CD4-positive, alpha-beta memory T cell (primary cell): ENCODE results near the gene TRAPPC2. TPM values are rescaled to one million over a fixed set of nuclear protein-coding genes. Genes with fewer than 3 reads are reported as not detected.

Experiments used
- CTCF ChIA-PET: fragments of 350-600 bp; sonication (Branson Sonifier 250); formaldehyde crosslinking; loops from one replicate; lab custom pipeline; 2021; ENCODE audit warnings: inconsistent platforms; ENCODE audit not compliant: partially characterized antibody; lab: Charles Lee
- POLR2A ChIA-PET: fragments of 350-600 bp; sonication (Branson Sonifier 250); formaldehyde crosslinking; loops from one replicate; lab custom pipeline; 2021; ENCODE audit not compliant: partially characterized antibody; lab: Charles Lee
- DNase-seq, 5 donors: peaks; one replicate each; pipeline versions ENCODE4 v3.0.0 to v3.0.0-alpha.2; 2020 to 2022; ENCODE audit warnings: mixed read lengths in 1 of 5
- H3K27ac ChIP-seq: one replicate; pipeline ENCODE4 v1.7.0; 2013; ENCODE audit warnings: low read depth, low read length
- H3K27me3 ChIP-seq: 2 replicates; pipeline ENCODE4 v1.7.0; 2013; ENCODE audit warnings: mild to moderate bottlenecking, low read length, moderate library complexity; ENCODE audit not compliant: insufficient read depth
- H3K36me3 ChIP-seq: 2 replicates; pipeline ENCODE4 v1.7.0; 2013; ENCODE audit warnings: mild to moderate bottlenecking, low read length, moderate library complexity; ENCODE audit not compliant: insufficient read depth
- H3K4me1 ChIP-seq: 2 replicates; pipeline ENCODE4 v1.7.0; 2013; ENCODE audit warnings: mild to moderate bottlenecking, low read length, moderate library complexity; ENCODE audit not compliant: insufficient read depth
- H3K4me3 ChIP-seq, 2 donors: one replicate each; pipeline ENCODE4 v1.7.0; 2013; ENCODE audit warnings: low read length in 2 of 2, mild to moderate bottlenecking in 1 of 2
- H3K9me3 ChIP-seq, 2 donors: one replicate each; pipeline ENCODE4 v1.7.0; 2013; ENCODE audit warnings: low read length in 2 of 2, control low read depth in 1 of 2; ENCODE audit not compliant: control insufficient read depth in 1 of 2
- H3K27ac Mint-ChIP-seq, 7 donors: one replicate each; pipeline ENCODE4 v1.8.0; 2020 to 2021; ENCODE audit warnings: mixed read lengths in 7 of 7, mild to moderate bottlenecking in 6 of 7, inconsistent platforms in 3 of 7, moderate library complexity in 3 of 7
- H3K27me3 Mint-ChIP-seq, 2 donors: one replicate each; pipeline ENCODE4 v1.8.0; 2020 to 2021; ENCODE audit warnings: mixed read lengths in 2 of 2
- H3K36me3 Mint-ChIP-seq, 2 donors: one replicate each; pipeline ENCODE4 v1.8.0; 2020 to 2021; ENCODE audit warnings: mixed read lengths in 2 of 2, inconsistent platforms in 1 of 2, mild to moderate bottlenecking in 1 of 2
- H3K4me1 Mint-ChIP-seq, 4 donors: one replicate each; pipeline ENCODE4 v1.8.0; 2020 to 2021; ENCODE audit warnings: mixed read lengths in 4 of 4, mild to moderate bottlenecking in 1 of 4
- H3K4me3 Mint-ChIP-seq, 8 donors: one replicate each; pipeline ENCODE4 v1.8.0; 2020 to 2021; ENCODE audit warnings: mixed read lengths in 8 of 8, mild to moderate bottlenecking in 7 of 8, moderate library complexity in 6 of 8, inconsistent platforms in 3 of 8
- H3K9me3 Mint-ChIP-seq, 8 donors: one replicate each; pipeline ENCODE4 v1.8.0; 2020 to 2021; ENCODE audit warnings: mixed read lengths in 8 of 8, mild to moderate bottlenecking in 5 of 8, inconsistent platforms in 3 of 8, moderate library complexity in 1 of 8
- intact Hi-C: fragments of 100-400 bp; cut with micrococcal nuclease; formaldehyde crosslinking; loops from one replicate; pipeline ENCODE4 v1.15.1; 2023
- polyA plus RNA-seq, 2 donors: library from polyadenylated mRNA; unstranded; fragments of 300-500 nt; fragmentation: Illumina TruSeq; gene quantifications; one replicate each; pipeline ENCODE4 v1.2.3, GENCODE V29; 2021
- total RNA-seq, 2 experiments: library from RNA; stranded (reverse); gene quantifications; one replicate each; pipeline ENCODE4 v1.2.3, GENCODE V29; 2021

The TRAPPC2 gene
- total and polyA plus RNA-seq, 4 experiments from 2014 or later = 33.1 to 45.9 (median 38.1) TPM

DNA sequence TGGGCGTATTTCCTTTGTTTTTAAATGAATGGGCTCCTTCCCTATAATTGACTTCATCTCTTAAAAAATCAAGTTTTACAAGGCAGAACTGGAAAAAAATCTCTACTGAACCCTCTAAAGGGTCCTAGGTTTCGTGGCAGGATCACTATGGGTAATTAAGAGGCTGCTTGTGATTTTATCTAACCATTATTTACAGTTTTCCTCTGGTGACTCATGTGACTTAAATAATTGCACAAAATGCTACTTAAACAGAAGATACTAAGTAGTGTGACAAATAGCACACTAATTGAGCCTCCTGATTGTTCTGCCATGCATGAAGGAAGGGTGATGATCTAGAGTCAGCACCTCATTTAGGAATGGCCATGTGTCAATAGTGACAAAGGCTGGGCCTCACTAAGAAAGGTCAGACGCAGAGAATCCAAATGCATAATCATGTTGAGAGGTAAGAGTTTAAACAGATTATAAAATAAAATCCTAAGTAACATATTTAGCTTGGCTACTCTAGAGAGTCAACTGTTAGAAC, 35.7 kb upstream of the TRAPPC2 start:
- no peaks in the 10 kb centered on the region for H3K9me3 Mint-ChIP-seq
- H3K27me3 ChIP-seq = no peaks in the 10 kb centered on the region
- no peak overlapping the region for H3K27ac ChIP-seq
- H3K9me3 ChIP-seq = no peaks in the 10 kb centered on the region
- peaks cover 4% of the 10 kb centered on the region for H3K4me1 ChIP-seq
- H3K36me3 ChIP-seq = peaks cover 27% of the 10 kb centered on the region
- intact Hi-C loops = no loop called here
- no peak overlapping the region for H3K4me3 ChIP-seq
- H3K4me1 Mint-ChIP-seq = peaks cover 0 to 4% (median 2%) of the 10 kb centered on the region in 4 donors
- H3K36me3 Mint-ChIP-seq = peaks cover 54 to 76% of the 10 kb centered on the region in 2 donors
- DNase-seq = no peak
- ChIA-PET CTCF (no interaction called here), POLR2A (interaction anchor here (0.6 kb wide), 1 partner anchor 36 kb away, joined by 3 read pairs; the partner anchor contains the start of genes OFD1 and TRAPPC2)
- no peaks in the 10 kb centered on the region for H3K27me3 Mint-ChIP-seq
- H3K27ac Mint-ChIP-seq = peak overlapping the region in 2 of 7 donors; percentile 40 to 69
- no peak overlapping the region for H3K4me3 Mint-ChIP-seq

DNA sequence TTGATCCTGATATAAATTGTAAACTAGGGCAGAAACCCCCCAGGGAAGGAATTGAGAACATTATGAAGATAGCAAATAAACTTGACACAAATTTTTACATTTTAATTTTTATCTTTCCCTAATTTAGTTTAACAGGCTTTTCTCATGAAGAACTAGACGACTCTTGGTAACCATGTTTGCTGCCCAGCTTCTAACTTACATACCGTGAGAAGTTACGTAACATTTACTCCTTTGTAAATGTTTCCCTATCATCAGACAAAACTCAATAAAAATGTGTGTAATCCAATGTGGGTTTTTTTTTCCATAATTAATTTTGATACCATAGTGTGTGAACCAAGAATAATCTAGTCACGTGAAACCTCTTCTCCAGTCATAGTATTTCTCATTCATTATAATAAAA, 34.5 kb upstream of the TRAPPC2 start:
- H3K27me3 ChIP-seq = no peaks in the 10 kb centered on the region
- H3K4me1 ChIP-seq = peaks cover 4% of the 10 kb centered on the region
- peaks cover 36% of the 10 kb centered on the region for H3K36me3 ChIP-seq
- H3K4me3 Mint-ChIP-seq = no peak overlapping the region
- no peaks in the 10 kb centered on the region for H3K9me3 Mint-ChIP-seq
- no peak overlapping the region for H3K27ac Mint-ChIP-seq
- ChIA-PET POLR2A (no interaction called here), CTCF (no interaction called here)
- no peaks in the 10 kb centered on the region for H3K9me3 ChIP-seq
- H3K36me3 Mint-ChIP-seq = peaks cover 47 to 71% of the 10 kb centered on the region in 2 donors
- peaks cover 0 to 4% (median 2%) of the 10 kb centered on the region in 4 donors for H3K4me1 Mint-ChIP-seq
- intact Hi-C loops = no loop called here
- H3K27me3 Mint-ChIP-seq = no peaks in the 10 kb centered on the region
- no peak for DNase-seq
- no peak overlapping the region for H3K4me3 ChIP-seq
- no peak overlapping the region for H3K27ac ChIP-seq

DNA sequence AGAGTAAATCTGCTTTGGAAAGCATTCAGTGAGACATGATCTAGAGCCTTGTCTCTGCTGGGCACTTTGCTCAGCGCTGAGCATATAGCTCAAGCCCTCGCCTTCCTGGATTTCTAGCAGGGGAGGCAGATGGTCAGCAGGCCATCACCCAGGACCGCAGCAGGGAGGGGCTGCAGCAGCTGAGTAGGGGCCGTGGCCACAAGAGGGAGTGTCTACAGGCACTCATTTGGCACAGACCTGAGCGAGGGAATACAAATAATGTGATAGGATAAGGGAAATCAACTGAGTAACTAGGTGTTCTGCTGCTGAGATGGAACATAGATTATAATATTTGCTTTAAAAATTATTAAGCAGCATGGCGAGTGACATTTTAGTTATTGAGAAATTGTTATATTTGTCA, 30.3 kb upstream of the TRAPPC2 start:
- Histone ChIP-seq H3K27ac (no peak overlapping the region), H3K4me3 (no peak overlapping the region), H3K9me3 (no peaks in the 10 kb centered on the region), H3K36me3 (peaks cover 57% of the 10 kb centered on the region), H3K4me1 (no peaks in the 10 kb centered on the region), H3K27me3 (no peaks in the 10 kb centered on the region)
- no peak overlapping the region for H3K4me3 Mint-ChIP-seq
- H3K27ac Mint-ChIP-seq = peak overlapping the region in 1 of 7 donors; percentile 53
- no peaks in the 10 kb centered on the region for H3K9me3 Mint-ChIP-seq
- H3K36me3 Mint-ChIP-seq = peaks cover 64 to 70% of the 10 kb centered on the region in 2 donors
- no peaks in the 10 kb centered on the region for H3K27me3 Mint-ChIP-seq
- POLR2A ChIA-PET = no interaction called here
- H3K4me1 Mint-ChIP-seq = peaks cover 0 to 5% (median under 1%) of the 10 kb centered on the region in 4 donors
- no peak for DNase-seq
- intact Hi-C loops = no loop called here
- CTCF ChIA-PET = no interaction called here

DNA sequence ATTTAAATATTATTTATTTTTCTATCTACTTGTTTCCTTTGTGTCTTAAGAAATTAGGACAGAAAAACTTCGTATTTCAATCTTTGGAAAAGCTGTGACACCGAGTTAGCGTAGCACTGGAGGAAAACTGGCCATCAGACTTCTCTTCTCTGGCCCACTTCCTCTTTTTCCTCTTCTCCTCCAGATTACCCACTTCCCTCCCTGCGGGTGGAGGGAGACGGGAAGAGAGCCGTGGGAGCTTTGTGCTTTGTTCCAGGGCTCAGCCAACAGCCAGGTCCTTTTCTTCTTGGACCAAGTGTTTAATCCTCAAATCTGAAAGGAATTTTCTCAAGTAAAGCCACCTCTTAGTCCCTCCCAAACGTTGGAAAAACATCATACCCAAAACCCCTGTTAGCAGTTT, 29.9 kb upstream of the TRAPPC2 start:
- Histone ChIP-seq H3K4me3 (no peak overlapping the region), H3K4me1 (no peaks in the 10 kb centered on the region), H3K27me3 (no peaks in the 10 kb centered on the region), H3K27ac (no peak overlapping the region), H3K36me3 (peaks cover 52% of the 10 kb centered on the region), H3K9me3 (no peaks in the 10 kb centered on the region)
- Mint-ChIP-seq H3K27ac (no peak overlapping the region), H3K4me3 (no peak overlapping the region), H3K9me3 (no peaks in the 10 kb centered on the region), H3K27me3 (no peaks in the 10 kb centered on the region), H3K36me3 (peaks cover 62 to 66% of the 10 kb centered on the region in 2 donors), H3K4me1 (peaks cover 0 to 4% (median under 1%) of the 10 kb centered on the region in 4 donors)
- no peak for DNase-seq
- CTCF ChIA-PET = no interaction called here
- intact Hi-C loops = no loop called here
- POLR2A ChIA-PET = no interaction called here

GRCh38 chrX:13763489-13763888, 29.1 kb upstream of the TRAPPC2 start:
- ChIA-PET CTCF (no interaction called here), POLR2A (no interaction called here)
- peaks cover 62% of the 10 kb centered on the region in 2 donors for H3K36me3 Mint-ChIP-seq
- Histone ChIP-seq H3K27me3 (no peaks in the 10 kb centered on the region), H3K4me1 (no peaks in the 10 kb centered on the region), H3K36me3 (peaks cover 56% of the 10 kb centered on the region), H3K4me3 (no peak overlapping the region), H3K27ac (no peak overlapping the region), H3K9me3 (no peaks in the 10 kb centered on the region)
- no peaks in the 10 kb centered on the region for H3K9me3 Mint-ChIP-seq
- no peaks in the 10 kb centered on the region for H3K27me3 Mint-ChIP-seq
- intact Hi-C loops = no loop called here
- H3K4me3 Mint-ChIP-seq = no peak overlapping the region
- DNase-seq = no peak
- peaks cover 0 to 5% (median 0%) of the 10 kb centered on the region in 4 donors for H3K4me1 Mint-ChIP-seq
- peak overlapping the region in 1 of 7 donors; percentile 12 for H3K27ac Mint-ChIP-seq

- H3K4me3 ChIP-seq = no peak overlapping the region
- Mint-ChIP-seq H3K4me3 (no peak overlapping the region), H3K27me3 (no peaks in the 10 kb centered on the region), H3K4me1 (peaks cover 0 to 5% (median 0%) of the 10 kb centered on the region in 4 donors), H3K9me3 (no peaks in the 10 kb centered on the region), H3K27ac (peak overlapping the region in 1 of 7 donors; percentile 29), H3K36me3 (peaks cover 58 to 59% of the 10 kb centered on the region in 2 donors)
- no peaks in the 10 kb centered on the region for H3K27me3 ChIP-seq
- H3K9me3 ChIP-seq = no peaks in the 10 kb centered on the region
- H3K4me1 ChIP-seq = no peaks in the 10 kb centered on the region
- peaks cover 69% of the 10 kb centered on the region for H3K36me3 ChIP-seq
- no peak for DNase-seq
- no peak overlapping the region for H3K27ac ChIP-seq
- intact Hi-C loops = no loop called here
- ChIA-PET CTCF (interaction anchor here (0.6 to 2.4 kb wide), 3 partner anchors 12 to 860 kb away, joined by 3 to 7 read pairs (median 3); no protein-coding TSS in a partner anchor), POLR2A (no interaction called here)
These were observed 27.4 kb upstream of the TRAPPC2 start for GRCh38 chrX:13761606-13762414.

DNA sequence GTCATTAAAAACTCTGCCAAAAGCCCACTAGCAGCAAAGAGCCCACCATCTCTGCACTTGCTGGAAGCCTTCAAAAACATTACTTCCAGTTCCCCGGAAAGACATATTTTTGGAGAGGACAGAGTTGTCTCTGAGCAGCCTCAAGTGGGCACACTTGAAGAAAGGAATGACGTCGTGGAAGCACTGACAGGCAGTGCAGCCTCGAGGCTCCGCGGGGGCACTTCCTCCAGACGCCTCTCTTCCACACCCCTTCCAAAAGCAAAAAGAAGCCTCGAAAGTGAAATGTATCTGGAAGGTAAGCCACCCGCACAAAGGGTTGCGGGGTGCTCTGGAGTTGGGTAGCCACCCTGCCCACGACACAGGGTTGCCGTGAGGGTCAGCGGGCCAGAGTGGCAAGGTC, 26.0 kb upstream of the TRAPPC2 start:
- no peaks in the 10 kb centered on the region for H3K27me3 Mint-ChIP-seq
- H3K27me3 ChIP-seq = no peaks in the 10 kb centered on the region
- CTCF ChIA-PET = interaction anchor here (2.4 kb wide), 1 partner anchor 10 kb away, joined by 7 read pairs; no protein-coding TSS in a partner anchor
- no peak overlapping the region for H3K27ac ChIP-seq
- intact Hi-C loops = no loop called here
- H3K27ac Mint-ChIP-seq = no peak overlapping the region
- peaks cover 63% of the 10 kb centered on the region for H3K36me3 ChIP-seq
- POLR2A ChIA-PET = no interaction called here
- H3K9me3 Mint-ChIP-seq = no peaks in the 10 kb centered on the region
- no peak overlapping the region for H3K4me3 ChIP-seq
- H3K36me3 Mint-ChIP-seq = peaks cover 46 to 52% of the 10 kb centered on the region in 2 donors
- peaks cover 2% of the 10 kb centered on the region for H3K4me1 ChIP-seq
- peaks cover 0 to 8% (median 2%) of the 10 kb centered on the region in 4 donors for H3K4me1 Mint-ChIP-seq
- no peak overlapping the region for H3K4me3 Mint-ChIP-seq
- no peaks in the 10 kb centered on the region for H3K9me3 ChIP-seq
- DNase-seq = no peak
